Choroid plexus epithelial cell (primary cell): ENCODE results near the gene SLC24A4.

ENCODE experiments used
- DNase-seq: peaks from one replicate; pipeline ENCODE4 v3.0.0-alpha.2; 2010; ENCODE audit warnings: low read depth
- H3K4me3 ChIP-seq: 2 replicates; pipeline ENCODE4 v1.5.1; 2011; ENCODE audit warnings: low read depth, mild to moderate bottlenecking, control low read depth, low read length, moderate library complexity
- TF ChIP-seq, protein P1 (sequence below): conservative IDR thresholded peaks from 2 replicates; pipeline ENCODE4 v1.5.1; 2011; ENCODE audit warnings: low read depth, mild to moderate bottlenecking, control low read depth, inconsistent platforms, low read length, moderate library complexity

Gene SLC24A4

DNA sequence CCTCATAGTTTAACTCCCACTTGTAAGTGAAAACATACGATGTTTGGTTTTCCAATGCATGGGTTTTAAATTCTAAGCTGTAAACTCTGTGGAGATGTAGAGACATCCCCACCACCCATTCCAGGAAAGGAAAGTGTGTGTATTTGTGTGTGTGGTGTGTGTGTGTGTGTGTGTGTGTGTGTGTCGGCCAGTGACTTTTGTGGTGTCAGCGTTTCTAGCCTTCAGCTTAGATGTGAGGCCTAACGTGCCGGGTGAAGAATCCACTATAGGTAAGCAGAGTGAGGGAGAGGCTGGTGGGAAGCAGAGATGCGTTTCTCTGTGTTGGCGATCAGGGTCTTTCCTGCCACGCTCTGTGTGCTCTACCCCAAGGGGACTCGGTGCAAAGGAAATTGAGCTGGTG is 93.0 kb downstream of the SLC24A4 start:
- H3K4me3 ChIP-seq, result no peak overlapping the region
- no peak for DNase-seq
- TF ChIP-seq, protein P1, sequence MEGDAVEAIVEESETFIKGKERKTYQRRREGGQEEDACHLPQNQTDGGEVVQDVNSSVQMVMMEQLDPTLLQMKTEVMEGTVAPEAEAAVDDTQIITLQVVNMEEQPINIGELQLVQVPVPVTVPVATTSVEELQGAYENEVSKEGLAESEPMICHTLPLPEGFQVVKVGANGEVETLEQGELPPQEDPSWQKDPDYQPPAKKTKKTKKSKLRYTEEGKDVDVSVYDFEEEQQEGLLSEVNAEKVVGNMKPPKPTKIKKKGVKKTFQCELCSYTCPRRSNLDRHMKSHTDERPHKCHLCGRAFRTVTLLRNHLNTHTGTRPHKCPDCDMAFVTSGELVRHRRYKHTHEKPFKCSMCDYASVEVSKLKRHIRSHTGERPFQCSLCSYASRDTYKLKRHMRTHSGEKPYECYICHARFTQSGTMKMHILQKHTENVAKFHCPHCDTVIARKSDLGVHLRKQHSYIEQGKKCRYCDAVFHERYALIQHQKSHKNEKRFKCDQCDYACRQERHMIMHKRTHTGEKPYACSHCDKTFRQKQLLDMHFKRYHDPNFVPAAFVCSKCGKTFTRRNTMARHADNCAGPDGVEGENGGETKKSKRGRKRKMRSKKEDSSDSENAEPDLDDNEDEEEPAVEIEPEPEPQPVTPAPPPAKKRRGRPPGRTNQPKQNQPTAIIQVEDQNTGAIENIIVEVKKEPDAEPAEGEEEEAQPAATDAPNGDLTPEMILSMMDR, result no peak

DNA sequence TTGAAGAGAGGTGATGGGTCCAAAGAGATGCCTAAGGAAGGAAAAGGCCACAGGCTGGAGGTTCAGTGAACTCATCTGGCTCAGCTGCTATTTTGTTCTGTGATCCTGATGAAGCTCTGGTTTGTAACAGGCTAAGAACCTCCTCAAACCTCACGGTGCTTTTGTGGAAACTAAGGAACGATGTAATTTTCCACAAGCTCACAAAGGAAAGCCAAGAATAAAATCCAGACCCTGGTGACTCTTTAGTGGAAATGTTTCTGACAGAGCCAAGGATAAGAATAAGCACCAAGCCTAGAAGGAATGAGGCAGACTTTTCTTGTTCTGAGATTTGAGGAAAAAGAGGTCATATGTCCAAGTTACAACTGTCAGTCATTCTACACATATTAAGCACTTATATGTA is 93.6 kb downstream of the SLC24A4 start:
- TF ChIP-seq, protein P1, result no peak
- no peak overlapping the region for H3K4me3 ChIP-seq
- no peak for DNase-seq

DNA sequence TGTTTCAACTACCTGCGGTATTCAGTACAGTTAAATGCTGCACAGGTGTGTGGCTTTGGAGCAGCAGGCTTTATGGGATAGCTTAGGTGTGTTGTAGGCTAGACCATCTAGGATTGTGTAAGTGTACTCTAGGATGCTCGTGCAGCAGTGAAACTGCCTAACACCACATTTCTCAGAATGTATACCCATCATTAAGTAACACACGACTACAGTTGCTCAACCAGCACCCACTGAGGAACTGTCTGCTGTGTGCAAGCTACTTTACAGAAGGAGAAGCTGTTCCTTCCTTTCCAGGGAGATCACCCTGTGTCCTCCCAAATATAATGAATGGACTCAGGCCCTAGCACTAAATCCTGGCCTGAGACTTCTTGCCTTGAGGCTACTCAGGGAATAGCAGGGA is 94.8 kb downstream of the SLC24A4 start:
- TF ChIP-seq, protein P1, result no peak
- DNase-seq, result peak; percentile 74
- H3K4me3 ChIP-seq, result no peak overlapping the region

DNA sequence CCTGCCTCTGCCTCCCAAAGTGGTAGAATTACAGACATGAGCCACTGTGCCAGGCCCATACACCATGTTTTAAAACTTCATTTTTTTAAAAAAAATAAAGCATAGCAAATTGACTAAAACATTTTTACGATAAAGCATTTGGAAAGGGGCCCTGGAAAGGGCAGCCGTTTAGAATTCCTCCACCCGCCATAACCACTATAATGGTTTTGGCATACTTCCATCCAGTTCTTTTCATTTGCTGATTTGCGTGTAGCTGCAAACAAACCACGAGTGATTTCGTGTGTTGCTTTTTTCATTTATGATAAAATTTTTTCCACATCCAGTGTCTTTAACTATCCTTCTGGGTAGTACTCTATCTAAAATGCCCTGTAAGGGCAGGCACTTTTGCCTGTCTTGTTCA is 98.8 kb downstream of the SLC24A4 start:
- TF ChIP-seq, protein P1, result no peak
- peak; percentile 63 for DNase-seq
- no peak overlapping the region for H3K4me3 ChIP-seq

DNA sequence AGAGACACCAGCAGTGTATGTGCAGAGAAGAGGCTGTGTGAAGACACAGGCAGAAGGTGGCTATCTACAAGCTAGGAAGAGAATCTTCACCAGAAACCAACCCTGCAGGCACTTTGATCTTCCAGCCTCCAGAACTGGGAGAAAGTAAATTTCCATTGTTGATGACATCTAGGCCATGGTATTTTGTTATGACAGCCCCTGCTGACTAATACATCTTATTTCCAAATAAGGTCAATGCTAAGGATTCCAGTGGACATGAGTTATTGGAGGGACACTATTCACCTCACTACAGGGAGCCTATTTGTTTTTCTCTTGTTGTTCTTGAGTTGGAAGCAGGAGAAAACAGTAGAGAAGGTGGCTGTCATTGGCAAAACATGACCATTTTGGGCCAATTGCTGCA is 102.1 kb downstream of the SLC24A4 start:
- peak; percentile 77 for DNase-seq
- TF ChIP-seq, protein P1, result no peak
- no peak overlapping the region for H3K4me3 ChIP-seq

DNA sequence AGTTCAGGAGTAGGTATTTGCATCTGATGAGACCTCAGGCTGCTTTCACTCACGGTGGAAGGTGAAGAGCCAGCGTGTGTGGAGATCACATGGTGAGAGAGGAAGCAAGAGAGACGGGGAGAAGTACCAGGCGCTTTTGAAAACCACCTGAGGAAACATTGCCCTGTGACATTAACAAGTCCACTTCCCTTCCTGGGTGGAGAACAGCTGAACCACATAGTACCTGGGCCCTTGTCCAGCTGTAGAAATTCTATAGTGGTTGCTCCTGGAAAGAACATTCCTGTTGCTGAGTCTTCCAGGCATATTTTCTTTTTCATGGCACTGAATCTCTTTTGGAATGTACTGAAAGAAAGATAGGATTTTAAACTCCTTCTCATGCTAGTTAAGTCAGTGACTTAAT is 103.3 kb downstream of the SLC24A4 start:
- TF ChIP-seq, protein P1, result no peak
- peak; percentile 58 for DNase-seq
- H3K4me3 ChIP-seq, result no peak overlapping the region

DNA sequence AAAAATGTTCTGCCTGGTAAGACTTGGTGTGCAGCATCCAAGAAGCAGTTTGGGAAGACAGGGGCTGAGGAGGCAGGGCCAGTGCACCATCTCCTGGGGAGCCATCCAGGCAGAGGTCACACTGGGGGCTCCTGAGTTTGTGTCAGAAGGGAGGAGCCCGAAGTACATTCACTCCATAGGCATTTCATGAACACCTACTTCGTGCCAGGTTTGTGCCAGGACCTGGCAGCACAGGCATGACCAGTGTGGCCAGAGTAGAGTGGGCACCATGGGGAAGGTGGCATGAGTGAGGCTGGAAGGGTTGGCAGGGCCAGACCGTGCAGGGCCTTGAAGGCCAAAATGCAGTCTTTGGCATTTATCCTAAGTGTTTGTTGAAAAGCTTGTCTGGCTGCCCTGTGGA is 104.1 kb downstream of the SLC24A4 start:
- no peak for DNase-seq
- TF ChIP-seq, protein P1, result no peak
- H3K4me3 ChIP-seq, result no peak overlapping the region
